ENCODE measurements around the gene PPP1R37.

The PPP1R37 gene

DNA sequence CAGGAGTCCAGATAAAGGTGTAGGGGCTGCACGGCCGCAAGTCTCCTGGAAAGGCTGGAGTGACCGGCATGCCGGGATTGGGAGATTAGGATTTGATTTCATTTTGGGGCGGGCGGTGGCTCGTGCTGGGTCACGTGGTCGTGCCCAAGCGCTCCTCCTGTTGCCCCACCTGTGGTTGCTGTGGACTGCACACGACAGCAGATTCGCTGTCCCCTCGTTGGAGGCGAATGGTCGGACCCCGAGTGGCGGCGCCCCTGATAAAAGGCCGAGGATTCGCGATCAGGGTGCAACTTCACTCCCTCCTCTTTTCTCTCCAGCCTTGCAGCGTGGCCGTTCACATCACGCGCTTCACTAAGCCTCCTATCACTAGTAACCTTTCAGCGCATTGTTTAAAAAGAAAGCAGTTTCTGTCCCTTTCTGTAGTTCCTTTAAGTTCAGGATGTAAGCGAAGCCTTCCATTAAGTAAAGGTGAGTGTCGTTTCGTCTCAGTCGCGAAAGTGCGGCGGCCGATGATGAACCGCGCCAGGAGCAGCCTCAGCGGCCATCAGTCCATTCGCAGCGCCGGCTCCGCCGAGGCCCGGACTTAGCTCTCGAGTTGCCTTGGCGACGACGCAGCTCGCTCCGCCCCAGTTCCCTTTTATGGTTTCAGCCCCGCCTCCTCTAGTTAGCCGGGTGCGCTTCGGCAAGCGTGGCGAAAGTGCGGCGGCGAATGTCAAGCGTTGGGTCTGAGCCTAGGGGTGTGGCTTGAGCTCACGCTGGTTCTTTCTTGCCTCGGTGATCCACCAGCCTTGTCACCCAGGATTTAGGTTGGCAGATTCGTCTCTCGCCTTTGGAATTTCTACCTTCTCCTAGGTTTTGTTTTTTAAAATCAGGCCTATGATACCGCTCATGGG lies 1.7 kb upstream of the PPP1R37 start (continued):
- TF ChIP-seq, protein P1, sequence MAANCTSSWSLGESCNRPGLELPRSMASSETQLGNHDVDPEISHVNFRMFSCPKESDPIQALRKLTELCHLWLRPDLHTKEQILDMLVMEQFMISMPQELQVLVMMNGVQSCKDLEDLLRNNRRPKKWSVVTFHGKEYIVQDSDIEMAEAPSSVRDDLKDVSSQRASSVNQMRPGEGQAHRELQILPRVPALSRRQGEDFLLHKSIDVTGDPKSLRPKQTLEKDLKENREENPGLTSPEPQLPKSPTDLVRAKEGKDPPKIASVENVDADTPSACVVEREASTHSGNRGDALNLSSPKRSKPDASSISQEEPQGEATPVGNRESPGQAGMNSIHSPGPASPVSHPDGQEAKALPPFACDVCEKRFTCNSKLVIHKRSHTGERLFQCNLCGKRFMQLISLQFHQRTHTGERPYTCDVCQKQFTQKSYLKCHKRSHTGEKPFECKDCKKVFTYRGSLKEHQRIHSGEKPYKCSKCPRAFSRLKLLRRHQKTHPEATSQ (tag by site-specific recombination; IDR thresholded peaks at IDR 0.05): no peak
- TF ChIP-seq ZNF558 (tag by site-specific recombination; IDR thresholded peaks at IDR 0.05) (0 out of 2 replicates have a peak, but pooled peaks have one; percentile 12), IKZF3 (tag by site-specific recombination; IDR thresholded peaks at IDR 0.05) (peak; percentile 27; the same call in 1 of the 2 replicates), ZNF121 (tag by site-specific recombination; IDR thresholded peaks at IDR 0.05) (no peak), ZEB2 (tag by site-specific recombination; IDR thresholded peaks at IDR 0.05) (peak; percentile 68), SETDB1 (IDR thresholded peaks at IDR 0.05; ENCODE audit: insufficient read length, low read length) (no peak), ZFP37 (tag by site-specific recombination; IDR thresholded peaks at IDR 0.05) (0 out of 2 replicates have a peak, but pooled peaks have one; percentile 3), KLF8 (tag by site-specific recombination; IDR thresholded peaks at IDR 0.05) (peak; percentile 97), ZBTB20 (tag by site-specific recombination; IDR thresholded peaks at IDR 0.05) (peak; percentile 45; the same call in 1 of the 2 replicates), OSR2 (tag by site-specific recombination; IDR thresholded peaks at IDR 0.05) (no peak), ZNF335 (tag by site-specific recombination; conservative IDR thresholded peaks at IDR 0.05) (peak; percentile 69), ZNF24 (tag by site-specific recombination; IDR thresholded peaks at IDR 0.05) (peak; percentile 80), RBAK (tag by site-specific recombination; IDR thresholded peaks at IDR 0.05) (0 out of 2 replicates have a peak, but pooled peaks have one; percentile 13), ZNF654 (tag by site-specific recombination; IDR thresholded peaks at IDR 0.05; ENCODE audit: low read depth) (no peak), ZNF544 (tag by site-specific recombination; IDR thresholded peaks at IDR 0.05) (no peak), ZNF416 (tag by site-specific recombination; IDR thresholded peaks at IDR 0.05) (no peak), ZNF624 (tag by site-specific recombination; IDR thresholded peaks at IDR 0.05) (no peak), ZNF211 (tag by site-specific recombination; IDR thresholded peaks at IDR 0.05; ENCODE audit: low read depth) (no peak), ZNF596 (tag by site-specific recombination; IDR thresholded peaks at IDR 0.05) (no peak), ZNF76 (tag by site-specific recombination; IDR thresholded peaks at IDR 0.05; ENCODE audit: borderline replicate concordance, low read depth) (peak; percentile 37; the same call in 1 of the 2 replicates)
- TF ChIP-seq, protein P2, sequence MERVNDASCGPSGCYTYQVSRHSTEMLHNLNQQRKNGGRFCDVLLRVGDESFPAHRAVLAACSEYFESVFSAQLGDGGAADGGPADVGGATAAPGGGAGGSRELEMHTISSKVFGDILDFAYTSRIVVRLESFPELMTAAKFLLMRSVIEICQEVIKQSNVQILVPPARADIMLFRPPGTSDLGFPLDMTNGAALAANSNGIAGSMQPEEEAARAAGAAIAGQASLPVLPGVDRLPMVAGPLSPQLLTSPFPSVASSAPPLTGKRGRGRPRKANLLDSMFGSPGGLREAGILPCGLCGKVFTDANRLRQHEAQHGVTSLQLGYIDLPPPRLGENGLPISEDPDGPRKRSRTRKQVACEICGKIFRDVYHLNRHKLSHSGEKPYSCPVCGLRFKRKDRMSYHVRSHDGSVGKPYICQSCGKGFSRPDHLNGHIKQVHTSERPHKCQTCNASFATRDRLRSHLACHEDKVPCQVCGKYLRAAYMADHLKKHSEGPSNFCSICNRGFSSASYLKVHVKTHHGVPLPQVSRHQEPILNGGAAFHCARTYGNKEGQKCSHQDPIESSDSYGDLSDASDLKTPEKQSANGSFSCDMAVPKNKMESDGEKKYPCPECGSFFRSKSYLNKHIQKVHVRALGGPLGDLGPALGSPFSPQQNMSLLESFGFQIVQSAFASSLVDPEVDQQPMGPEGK (tag by site-specific recombination; IDR thresholded peaks at IDR 0.05): peak; percentile 55
- TF ChIP-seq, protein P3, sequence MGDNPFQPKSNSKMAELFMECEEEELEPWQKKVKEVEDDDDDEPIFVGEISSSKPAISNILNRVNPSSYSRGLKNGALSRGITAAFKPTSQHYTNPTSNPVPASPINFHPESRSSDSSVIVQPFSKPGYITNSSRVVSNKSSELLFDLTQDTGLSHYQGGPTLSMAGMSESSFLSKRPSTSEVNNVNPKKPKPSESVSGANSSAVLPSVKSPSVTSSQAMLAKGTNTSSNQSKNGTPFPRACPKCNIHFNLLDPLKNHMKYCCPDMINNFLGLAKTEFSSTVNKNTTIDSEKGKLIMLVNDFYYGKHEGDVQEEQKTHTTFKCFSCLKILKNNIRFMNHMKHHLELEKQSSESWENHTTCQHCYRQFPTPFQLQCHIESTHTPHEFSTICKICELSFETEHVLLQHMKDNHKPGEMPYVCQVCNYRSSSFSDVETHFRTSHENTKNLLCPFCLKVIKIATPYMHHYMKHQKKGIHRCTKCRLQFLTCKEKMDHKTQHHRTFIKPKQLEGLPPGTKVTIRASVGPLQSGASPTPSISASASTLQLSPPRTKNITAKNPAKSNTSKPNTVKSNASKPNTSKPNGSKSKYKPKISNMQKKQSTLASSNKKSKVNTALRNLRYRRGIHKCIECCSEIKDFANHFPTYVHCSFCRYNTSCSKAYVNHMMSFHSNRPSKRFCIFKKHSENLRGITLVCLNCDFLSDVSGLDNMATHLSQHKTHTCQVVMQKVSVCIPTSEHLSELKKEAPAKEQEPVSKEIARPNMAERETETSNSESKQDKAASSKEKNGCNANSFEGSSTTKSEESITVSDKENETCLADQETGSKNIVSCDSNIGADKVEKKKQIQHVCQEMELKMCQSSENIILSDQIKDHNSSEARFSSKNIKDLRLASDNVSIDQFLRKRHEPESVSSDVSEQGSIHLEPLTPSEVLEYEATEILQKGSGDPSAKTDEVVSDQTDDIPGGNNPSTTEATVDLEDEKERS (tag by site-specific recombination; IDR thresholded peaks at IDR 0.05): 0 out of 2 replicates have a peak, but pooled peaks have one; percentile 56
- TF ChIP-seq, protein P4, sequence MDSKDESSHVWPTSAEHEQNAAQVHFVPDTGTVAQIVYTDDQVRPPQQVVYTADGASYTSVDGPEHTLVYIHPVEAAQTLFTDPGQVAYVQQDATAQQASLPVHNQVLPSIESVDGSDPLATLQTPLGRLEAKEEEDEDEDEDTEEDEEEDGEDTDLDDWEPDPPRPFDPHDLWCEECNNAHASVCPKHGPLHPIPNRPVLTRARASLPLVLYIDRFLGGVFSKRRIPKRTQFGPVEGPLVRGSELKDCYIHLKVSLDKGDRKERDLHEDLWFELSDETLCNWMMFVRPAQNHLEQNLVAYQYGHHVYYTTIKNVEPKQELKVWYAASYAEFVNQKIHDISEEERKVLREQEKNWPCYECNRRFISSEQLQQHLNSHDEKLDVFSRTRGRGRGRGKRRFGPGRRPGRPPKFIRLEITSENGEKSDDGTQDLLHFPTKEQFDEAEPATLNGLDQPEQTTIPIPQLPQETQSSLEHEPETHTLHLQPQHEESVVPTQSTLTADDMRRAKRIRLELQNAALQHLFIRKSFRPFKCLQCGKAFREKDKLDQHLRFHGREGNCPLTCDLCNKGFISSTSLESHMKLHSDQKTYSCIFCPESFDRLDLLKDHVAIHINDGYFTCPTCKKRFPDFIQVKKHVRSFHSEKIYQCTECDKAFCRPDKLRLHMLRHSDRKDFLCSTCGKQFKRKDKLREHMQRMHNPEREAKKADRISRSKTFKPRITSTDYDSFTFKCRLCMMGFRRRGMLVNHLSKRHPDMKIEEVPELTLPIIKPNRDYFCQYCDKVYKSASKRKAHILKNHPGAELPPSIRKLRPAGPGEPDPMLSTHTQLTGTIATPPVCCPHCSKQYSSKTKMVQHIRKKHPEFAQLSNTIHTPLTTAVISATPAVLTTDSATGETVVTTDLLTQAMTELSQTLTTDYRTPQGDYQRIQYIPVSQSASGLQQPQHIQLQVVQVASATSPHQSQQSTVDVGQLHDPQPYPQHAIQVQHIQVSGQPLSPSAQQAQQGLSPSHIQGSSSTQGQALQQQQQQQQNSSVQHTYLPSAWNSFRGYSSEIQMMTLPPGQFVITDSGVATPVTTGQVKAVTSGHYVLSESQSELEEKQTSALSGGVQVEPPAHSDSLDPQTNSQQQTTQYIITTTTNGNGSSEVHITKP (tag by site-specific recombination; IDR thresholded peaks at IDR 0.05): peak; percentile 95
- TF ChIP-seq, protein P5, sequence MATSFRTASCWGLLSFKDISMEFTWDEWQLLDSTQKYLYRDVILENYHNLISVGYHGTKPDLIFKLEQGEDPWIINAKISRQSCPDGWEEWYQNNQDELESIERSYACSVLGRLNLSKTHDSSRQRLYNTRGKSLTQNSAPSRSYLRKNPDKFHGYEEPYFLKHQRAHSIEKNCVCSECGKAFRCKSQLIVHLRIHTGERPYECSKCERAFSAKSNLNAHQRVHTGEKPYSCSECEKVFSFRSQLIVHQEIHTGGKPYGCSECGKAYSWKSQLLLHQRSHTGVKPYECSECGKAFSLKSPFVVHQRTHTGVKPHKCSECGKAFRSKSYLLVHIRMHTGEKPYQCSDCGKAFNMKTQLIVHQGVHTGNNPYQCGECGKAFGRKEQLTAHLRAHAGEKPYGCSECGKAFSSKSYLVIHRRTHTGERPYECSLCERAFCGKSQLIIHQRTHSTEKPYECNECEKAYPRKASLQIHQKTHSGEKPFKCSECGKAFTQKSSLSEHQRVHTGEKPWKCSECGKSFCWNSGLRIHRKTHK (tag by site-specific recombination; IDR thresholded peaks at IDR 0.05): no peak
- TF ChIP-seq, protein P6, sequence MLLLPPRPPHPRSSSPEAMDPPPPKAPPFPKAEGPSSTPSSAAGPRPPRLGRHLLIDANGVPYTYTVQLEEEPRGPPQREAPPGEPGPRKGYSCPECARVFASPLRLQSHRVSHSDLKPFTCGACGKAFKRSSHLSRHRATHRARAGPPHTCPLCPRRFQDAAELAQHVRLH (tag by site-specific recombination; IDR thresholded peaks at IDR 0.05): peak; percentile 84; the same call in 1 of the 2 replicates

Data from HEK293 (cell line).